GM21390 (cell line): ENCODE measurements around the gene SEPTIN7.
"Not testable (repeated sequence)": the region's sequence is repeated elsewhere in the genome, so short reads cannot be mapped to it uniquely, and the experiment has no call there.

Source experiments
- ATAC-seq: cut with Tn5 transposase; IDR thresholded peaks from one replicate; pipeline ENCODE4 v1.9.1; 2021; ENCODE audit not compliant: unreplicated experiment

SEPTIN7 gene

GRCh38 chr7:35800718-35801391 is at the start of gene SEPTIN7:
Gene SEPTIN7 (plus strand): TSS chr7:35801057. CDS start chr7:35801210, 153 bp downstream.
- peak; percentile 85 for ATAC-seq

- no peak for ATAC-seq
Measured at GRCh38 chr7:35752742-35753141, 48.1 kb upstream of the SEPTIN7 start.

- ATAC-seq: no peak
Measured at GRCh38 chr7:35753761-35754603, 46.9 kb upstream of the SEPTIN7 start.

GRCh38 chr7:35754741-35755140 is 46.1 kb upstream of the SEPTIN7 start:
- no peak for ATAC-seq

GRCh38 chr7:35755711-35756110 is 45.1 kb upstream of the SEPTIN7 start:
- no peak for ATAC-seq

- not testable (repeated sequence) for ATAC-seq
Measured at GRCh38 chr7:35756453-35756852, 44.4 kb upstream of the SEPTIN7 start.

- ATAC-seq: no peak
Measured at GRCh38 chr7:35757574-35757973, 43.3 kb upstream of the SEPTIN7 start.

GRCh38 chr7:35758421-35758820 is 42.4 kb upstream of the SEPTIN7 start:
- ATAC-seq: no peak

- ATAC-seq: no peak
Measured at GRCh38 chr7:35760143-35760745, 40.6 kb upstream of the SEPTIN7 start.

GRCh38 chr7:35761871-35762677 is 38.8 kb upstream of the SEPTIN7 start:
- no peak for ATAC-seq

GRCh38 chr7:35762781-35763180 is 38.1 kb upstream of the SEPTIN7 start:
- no peak for ATAC-seq

GRCh38 chr7:35768346-35768745 is 32.5 kb upstream of the SEPTIN7 start:
- ATAC-seq: no peak

- no peak for ATAC-seq
Measured at GRCh38 chr7:35771776-35772175, 29.1 kb upstream of the SEPTIN7 start.

GRCh38 chr7:35773994-35774393 is 26.9 kb upstream of the SEPTIN7 start:
- ATAC-seq: no peak

GRCh38 chr7:35776686-35777085 is 24.2 kb upstream of the SEPTIN7 start:
- ATAC-seq: no peak

GRCh38 chr7:35777121-35777520 is 23.7 kb upstream of the SEPTIN7 start:
- ATAC-seq: no peak

- ATAC-seq: no peak
Measured at GRCh38 chr7:35780070-35780469, 20.8 kb upstream of the SEPTIN7 start.

- no peak for ATAC-seq
Measured at GRCh38 chr7:35781200-35781701, 19.6 kb upstream of the SEPTIN7 start.

- no peak for ATAC-seq
Measured at GRCh38 chr7:35781767-35782515, 18.9 kb upstream of the SEPTIN7 start.

- no peak for ATAC-seq
Measured at GRCh38 chr7:35784332-35784731, 16.5 kb upstream of the SEPTIN7 start.
